Lung (tissue), 12 donors: ENCODE results near the gene TGFBR2. TPM values are rescaled to one million over a fixed set of nuclear protein-coding genes. Genes with fewer than 3 reads are reported as not detected.
A peak's percentile ranks its signal among the peaks of the same experiment; 100 is the strongest.

ENCODE experiments used
- ATAC-seq: fragments of 200-7000 bp; cut with Tn5 transposase; one replicate; pipeline ENCODE4 v1.9.1; 2020; ENCODE audit warnings: moderate number of reproducible peaks; ENCODE audit not compliant: insufficient read depth, low FRiP score
- DNase-seq, 3 donors: peaks; one replicate each; pipeline ENCODE4 v3.0.0-alpha.2; 2013 to 2017
- H3K27ac ChIP-seq, 2 donors: one replicate each; pipeline ENCODE4 v1.5.1; 2013; ENCODE audit warnings: mild to moderate bottlenecking in 2 of 2, moderate library complexity in 2 of 2, control low read depth in 1 of 2, inconsistent platforms in 1 of 2, low read depth in 1 of 2, low read length in 1 of 2
- H3K27me3 ChIP-seq, 3 donors: one replicate each; pipeline ENCODE4 v1.5.1; 2013; ENCODE audit warnings: low read length in 2 of 3; ENCODE audit not compliant: control insufficient read depth in 3 of 3, insufficient read depth in 3 of 3
- H3K36me3 ChIP-seq, 4 donors: one replicate each; pipeline ENCODE4 v1.5.1; 2013; ENCODE audit warnings: low read length in 4 of 4, mild to moderate bottlenecking in 1 of 4, moderate library complexity in 1 of 4; ENCODE audit not compliant: control insufficient read depth in 4 of 4, insufficient read depth in 4 of 4
- H3K4me1 ChIP-seq, 5 donors: one replicate each; pipeline ENCODE4 v1.5.1; 2013; ENCODE audit warnings: low read length in 5 of 5, mild to moderate bottlenecking in 2 of 5, moderate library complexity in 1 of 5; ENCODE audit not compliant: control insufficient read depth in 5 of 5, insufficient read depth in 5 of 5
- H3K4me3 ChIP-seq: one replicate; pipeline ENCODE4 v1.5.1; 2013; ENCODE audit warnings: mild to moderate bottlenecking, control low read depth, moderate library complexity
- H3K9ac ChIP-seq, 2 donors: one replicate each; pipeline ENCODE4 v1.5.1; 2013; ENCODE audit warnings: low read length in 2 of 2, control low read depth in 1 of 2; ENCODE audit not compliant: insufficient read depth in 1 of 2
- H3K9me3 ChIP-seq, 4 donors: one replicate each; pipeline ENCODE4 v1.5.1; 2013; ENCODE audit warnings: low read length in 3 of 4, mild to moderate bottlenecking in 1 of 4, moderate library complexity in 1 of 4; ENCODE audit not compliant: control insufficient read depth in 4 of 4, insufficient read depth in 3 of 4
- CTCF ChIP-seq: IDR thresholded peaks from 2 replicates; pipeline ENCODE4 v1.5.1; 2012; ENCODE audit warnings: mild to moderate bottlenecking; ENCODE audit errors: control extremely low read depth, extremely low read depth
- WGBS, 2 donors: extraction: QIAGEN DNeasy Blood & Tissue Kit; methylation state at CpG; one replicate each; pipeline ENCODE4 v1.1.7; 2013; 5-methylcytosine and 5-hydroxymethylcytosine counted together
- polyA plus RNA-seq, 2 donors: library from polyadenylated mRNA; stranded (reverse); fragments of 200-250 nt; gene quantifications; one replicate each; pipeline ENCODE4 v1.2.1, GENCODE V29; 2013
- total RNA-seq, 2 donors: library from RNA; depleted of rRNA in 1 of 2; stranded (reverse); fragments of >200 nt in 1 of 2; gene quantifications; one replicate each; pipeline ENCODE4 v1.2.1, GENCODE V29; 2014 to 2021
- donor health status: control.
- donor health status: control.
- donor health status: Bipolar disorder and iron deficiency.
- donor health status: healthy.
- donor health status: DM: yes; HTN: yes; CAD: no.

TGFBR2 gene
- total and polyA plus RNA-seq, 4 donors = 31.1 to 232 (median 163) TPM

- TF ChIP-seq CTCF = no peak
- DNase-seq (no peak), ATAC-seq (no peak)
- Histone ChIP-seq H3K4me3 (no peak overlapping the region), H3K27ac (peak overlapping the region in 1 of 2 donors; percentile 76), H3K9ac (no peak overlapping the region), H3K27me3 (no peaks in the 10 kb centered on the region), H3K4me1 (peaks cover 12 to 44% (median 23%) of the 10 kb centered on the region in 5 donors), H3K36me3 (peaks cover 20 to 43% (median 30%) of the 10 kb centered on the region in 4 donors), H3K9me3 (no peaks in the 10 kb centered on the region)
- 72 to 75% methylated on average over 3 of the region's 3 CpGs for WGBS, 2 donors
These were observed 86.2 kb downstream of the TGFBR2 start for GRCh38 chr3:30692498-30693130.

- H3K9ac ChIP-seq = no peak overlapping the region
- ATAC-seq (peak; percentile 86), DNase-seq (peak; percentile 58 to 87 (median 81))
- no peak overlapping the region for H3K4me3 ChIP-seq
- 4 to 6% methylated on average over 2 of the region's 2 CpGs for WGBS, 2 donors
- H3K27ac ChIP-seq = no peak overlapping the region
- no peaks in the 10 kb centered on the region for H3K9me3 ChIP-seq
- no peaks in the 10 kb centered on the region for H3K27me3 ChIP-seq
- H3K36me3 ChIP-seq = peaks cover 15 to 43% (median 24%) of the 10 kb centered on the region in 4 donors
- peaks cover 11 to 40% (median 21%) of the 10 kb centered on the region in 5 donors for H3K4me1 ChIP-seq
- peak; percentile 81 for TF ChIP-seq CTCF
These were observed 87.2 kb downstream of the TGFBR2 start for GRCh38 chr3:30693470-30694120.

GRCh38 chr3:30694148-30694547, 87.7 kb downstream of the TGFBR2 start:
- H3K36me3 ChIP-seq = peaks cover 12 to 43% (median 22%) of the 10 kb centered on the region in 4 donors
- H3K27ac ChIP-seq = no peak overlapping the region
- peaks cover 5 to 34% (median 19%) of the 10 kb centered on the region in 5 donors for H3K4me1 ChIP-seq
- WGBS, 2 donors = 79% methylated on average over 3 of the region's 3 CpGs
- H3K27me3 ChIP-seq = no peaks in the 10 kb centered on the region
- no peak for TF ChIP-seq CTCF
- no peak overlapping the region for H3K4me3 ChIP-seq
- DNase-seq (no peak), ATAC-seq (no peak)
- H3K9ac ChIP-seq = no peak overlapping the region
- no peaks in the 10 kb centered on the region for H3K9me3 ChIP-seq
